Omental fat pad (tissue), 4 donors: ENCODE results near the gene PRKAR1B. TPM values are rescaled to one million over a fixed set of nuclear protein-coding genes. Genes with fewer than 3 reads are reported as not detected.

ENCODE experiments used
- ATAC-seq: fragments of 150-250 bp; one replicate; pipeline ENCODE4 v1.9.1; 2016; ENCODE audit warnings: mild to moderate bottlenecking, moderate library complexity; ENCODE audit not compliant: low FRiP score
- DNase-seq: peaks from one replicate; pipeline ENCODE4 v3.0.0-alpha.2; 2019; ENCODE audit warnings: low spot score
- total RNA-seq, 4 donors: library from RNA; depleted of rRNA; stranded (reverse); fragments of >200 nt; gene quantifications; one replicate each; pipeline ENCODE4 v1.1.0, GENCODE V29; 2016
- TF ChIP-seq, protein P1 (sequence below), 3 donors: fragments of 450-650 bp; IDR thresholded peaks; one replicate each; pipeline ENCODE4 v1.5.1; 2016 to 2017; ENCODE audit warnings: antibody characterized with exemption in 3 of 3, mild to moderate bottlenecking in 3 of 3, moderate library complexity in 2 of 3

The PRKAR1B gene
- total RNA-seq, 4 donors from 2014 or later, result 9.0 to 11.4 (median 10.3) TPM

DNA sequence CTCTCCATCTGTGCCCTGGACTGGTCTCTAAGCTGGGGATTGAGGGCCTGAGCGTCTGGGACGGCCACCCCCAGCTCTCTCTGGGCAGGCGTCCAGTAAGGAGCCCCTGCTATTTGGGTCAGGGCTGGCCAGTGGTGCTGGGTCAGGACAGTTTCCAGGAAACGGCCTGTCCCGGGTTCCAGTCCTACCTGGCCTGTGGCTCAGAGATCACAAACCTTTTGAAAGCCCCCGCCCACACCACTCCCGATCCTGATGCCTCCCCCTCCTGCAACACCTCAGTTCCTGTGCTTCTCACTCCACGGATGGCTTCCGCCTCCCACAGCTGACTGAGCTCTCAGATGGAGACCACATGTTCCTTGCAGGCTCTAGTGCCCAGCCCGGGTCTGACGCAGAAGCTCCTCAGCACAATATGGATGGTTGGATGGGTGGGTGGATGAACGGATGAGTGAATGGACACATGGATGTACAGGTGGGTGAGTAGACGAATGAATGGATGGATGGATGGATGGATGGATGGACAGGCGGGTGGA, 115.7 kb downstream of the PRKAR1B start:
- DNase-seq, result no peak
- TF ChIP-seq, protein P1, sequence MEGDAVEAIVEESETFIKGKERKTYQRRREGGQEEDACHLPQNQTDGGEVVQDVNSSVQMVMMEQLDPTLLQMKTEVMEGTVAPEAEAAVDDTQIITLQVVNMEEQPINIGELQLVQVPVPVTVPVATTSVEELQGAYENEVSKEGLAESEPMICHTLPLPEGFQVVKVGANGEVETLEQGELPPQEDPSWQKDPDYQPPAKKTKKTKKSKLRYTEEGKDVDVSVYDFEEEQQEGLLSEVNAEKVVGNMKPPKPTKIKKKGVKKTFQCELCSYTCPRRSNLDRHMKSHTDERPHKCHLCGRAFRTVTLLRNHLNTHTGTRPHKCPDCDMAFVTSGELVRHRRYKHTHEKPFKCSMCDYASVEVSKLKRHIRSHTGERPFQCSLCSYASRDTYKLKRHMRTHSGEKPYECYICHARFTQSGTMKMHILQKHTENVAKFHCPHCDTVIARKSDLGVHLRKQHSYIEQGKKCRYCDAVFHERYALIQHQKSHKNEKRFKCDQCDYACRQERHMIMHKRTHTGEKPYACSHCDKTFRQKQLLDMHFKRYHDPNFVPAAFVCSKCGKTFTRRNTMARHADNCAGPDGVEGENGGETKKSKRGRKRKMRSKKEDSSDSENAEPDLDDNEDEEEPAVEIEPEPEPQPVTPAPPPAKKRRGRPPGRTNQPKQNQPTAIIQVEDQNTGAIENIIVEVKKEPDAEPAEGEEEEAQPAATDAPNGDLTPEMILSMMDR (IDR thresholded peaks at IDR 0.05), result no peak
- no peak for ATAC-seq

DNA sequence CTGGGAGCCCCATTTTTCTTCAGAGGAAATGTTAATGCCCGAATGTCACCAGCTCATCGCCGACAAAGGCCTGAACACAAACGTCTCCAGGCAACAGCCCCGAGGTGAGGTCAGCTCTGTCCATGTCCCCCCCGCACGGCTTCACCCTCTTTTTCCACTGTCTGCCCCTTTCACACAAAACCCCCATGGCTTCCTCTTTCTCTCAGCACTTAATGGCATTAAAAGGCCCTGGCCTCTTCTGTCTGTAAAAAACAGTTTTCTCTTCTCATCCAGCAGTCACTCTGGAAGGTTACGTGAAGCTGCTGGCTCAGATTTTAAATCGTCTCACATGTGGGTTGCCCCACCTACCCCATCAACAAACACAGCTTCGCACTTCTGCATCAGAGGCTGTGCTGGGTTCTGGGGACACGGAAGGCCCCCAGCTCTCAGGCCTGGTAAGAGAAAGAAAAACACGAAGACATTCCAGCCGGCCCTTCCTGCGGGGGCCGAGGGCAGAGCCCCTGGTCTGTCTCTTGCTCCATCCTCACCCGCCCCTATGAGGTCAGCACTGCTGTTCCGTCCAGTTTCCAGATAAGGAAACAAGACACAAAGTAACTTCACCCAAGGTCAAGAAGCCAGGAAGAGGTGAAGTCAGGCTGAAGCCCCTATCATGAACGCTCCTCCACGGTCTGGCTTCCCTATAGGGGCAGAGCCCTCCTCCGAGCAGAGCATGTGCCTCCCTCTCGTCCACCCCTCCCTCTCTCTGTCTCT, 116.4 kb downstream of the PRKAR1B start:
- DNase-seq, result no peak
- peak; percentile 69 for ATAC-seq
- TF ChIP-seq, protein P1 (IDR thresholded peaks at IDR 0.05), result no peak

DNA sequence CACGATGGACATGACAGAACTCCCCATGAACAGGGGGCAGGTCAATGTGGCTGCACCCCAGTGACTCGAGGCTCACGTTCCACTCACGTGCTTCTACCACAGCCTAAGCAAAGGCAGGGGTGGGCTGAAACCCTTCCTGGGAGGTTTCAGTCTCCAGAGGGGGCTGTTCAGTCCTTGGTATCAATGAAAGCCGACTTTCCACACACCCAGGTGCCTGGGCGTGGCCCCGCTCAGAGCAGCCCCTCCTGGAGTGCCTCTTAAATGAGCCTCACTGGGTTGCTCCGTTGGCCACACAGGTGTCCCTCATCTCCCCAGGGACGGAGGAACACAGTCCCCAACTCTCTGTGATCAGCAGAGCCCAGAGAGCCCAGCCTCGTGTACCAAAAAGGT, 116.9 kb downstream of the PRKAR1B start:
- TF ChIP-seq, protein P1 (IDR thresholded peaks at IDR 0.05), result no peak
- no peak for DNase-seq
- no peak for ATAC-seq

DNA sequence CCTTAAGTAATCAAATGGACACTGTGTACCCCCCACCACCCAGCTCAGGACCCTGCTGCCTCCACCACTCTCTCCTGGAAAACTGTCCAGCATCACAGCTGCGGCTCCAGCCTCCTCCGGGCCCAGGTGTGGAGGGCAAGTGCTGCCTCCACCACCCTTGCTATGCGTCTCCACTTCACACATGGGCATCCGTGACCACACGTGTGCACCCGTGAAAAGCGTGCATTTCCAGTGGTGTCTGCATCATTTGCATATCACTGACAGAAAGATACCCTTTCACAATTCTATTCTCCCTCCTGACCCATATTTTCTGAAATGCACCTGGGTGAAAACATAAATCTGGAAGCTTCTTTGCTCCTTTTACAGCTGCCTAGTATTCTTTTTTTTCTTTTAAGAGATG, 117.7 kb downstream of the PRKAR1B start:
- no peak for DNase-seq
- ATAC-seq, result no peak
- TF ChIP-seq, protein P1 (IDR thresholded peaks at IDR 0.05), result no peak

DNA sequence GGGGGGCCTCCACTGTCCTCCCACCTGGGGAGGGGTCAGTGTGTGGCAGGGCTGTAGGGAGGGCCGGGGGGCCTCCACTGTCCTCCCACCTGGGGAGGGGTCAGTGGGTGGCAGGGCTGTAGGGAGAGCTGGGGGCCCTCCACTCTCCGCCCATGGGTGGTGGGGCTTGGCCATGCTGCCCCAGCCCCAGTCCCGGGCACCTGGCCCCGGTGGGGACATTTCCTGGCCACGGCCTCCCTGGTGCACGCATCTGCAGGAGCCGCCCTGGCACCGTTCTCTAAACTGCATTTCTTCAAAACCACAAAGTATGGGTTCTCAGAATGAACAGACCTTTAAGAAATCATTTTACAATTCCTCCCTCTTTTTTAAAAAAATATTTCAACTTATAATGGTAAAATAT, 118.1 kb downstream of the PRKAR1B start:
- ATAC-seq (no peak), DNase-seq (no peak)
- TF ChIP-seq, protein P1 (IDR thresholded peaks at IDR 0.05), result no peak

DNA sequence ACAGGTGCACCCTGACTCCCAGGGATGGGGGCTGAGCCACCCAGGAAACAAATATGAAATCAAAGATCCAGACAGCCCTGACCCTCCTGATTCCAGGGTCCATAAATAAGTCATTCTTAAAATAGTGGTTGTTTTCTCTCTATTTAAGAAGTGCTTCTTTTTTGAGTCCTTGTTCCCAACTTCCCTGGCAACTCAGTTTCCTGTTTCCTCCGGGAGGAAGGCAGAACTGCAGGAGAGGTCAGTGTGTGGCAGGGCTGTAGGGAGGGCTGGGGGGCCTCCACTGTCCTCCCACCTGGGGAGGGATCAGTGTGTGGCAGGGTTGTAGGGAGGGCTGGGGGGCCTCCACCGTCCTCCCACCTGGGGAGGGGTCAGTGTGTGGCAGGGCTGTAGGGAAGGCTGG, 118.7 kb downstream of the PRKAR1B start:
- ATAC-seq (no peak), DNase-seq (no peak)
- TF ChIP-seq, protein P1 (IDR thresholded peaks at IDR 0.05), result no peak

DNA sequence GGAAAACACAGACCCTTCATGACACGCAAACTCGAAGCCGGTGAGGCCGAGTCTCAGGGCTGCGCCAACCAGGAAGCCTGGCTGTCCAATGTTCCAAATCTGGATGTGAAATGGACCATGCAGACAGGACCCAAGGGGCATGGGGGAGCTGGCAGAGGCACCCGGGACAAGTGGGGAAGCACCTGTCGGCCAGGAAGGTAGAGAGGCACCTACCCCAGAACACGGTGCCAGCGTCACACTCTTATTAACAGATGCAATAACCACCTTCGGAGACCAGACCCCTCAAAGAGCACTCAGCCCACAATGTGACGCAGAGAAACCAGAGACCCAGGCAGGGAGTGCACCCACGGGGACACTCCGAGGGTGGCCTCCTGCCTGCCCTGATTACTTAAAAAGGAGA, 119.1 kb downstream of the PRKAR1B start:
- ATAC-seq, result no peak
- TF ChIP-seq, protein P1 (IDR thresholded peaks at IDR 0.05), result no peak
- no peak for DNase-seq
